Ishikawa (cell line): ENCODE data around the gene ABCC8.

Experiments used
- CEBPB ChIP-seq: IDR thresholded peaks from 2 replicates; pipeline ENCODE4 v1.6.1; 2012
- CREB1 ChIP-seq: IDR thresholded peaks from 2 replicates; pipeline ENCODE4 v1.6.1; 2012; ENCODE audit warnings: low read depth
- EGR1 ChIP-seq: IDR thresholded peaks from 2 replicates; pipeline ENCODE4 v1.6.1; 2012
- EP300 ChIP-seq: IDR thresholded peaks from 2 replicates; pipeline ENCODE4 v1.6.1; 2012; ENCODE audit warnings: borderline replicate concordance
- FOXM1 ChIP-seq: IDR thresholded peaks from 2 replicates; pipeline ENCODE4 v1.6.1; 2012; ENCODE audit warnings: low read depth, borderline replicate concordance
- MAX ChIP-seq: IDR thresholded peaks from 2 replicates; pipeline ENCODE4 v1.6.1; 2012
- NFIC ChIP-seq: IDR thresholded peaks from 2 replicates; pipeline ENCODE4 v1.6.1; 2012
- RAD21 ChIP-seq: IDR thresholded peaks from 2 replicates; pipeline ENCODE4 v1.6.1; 2012; ENCODE audit warnings: low read depth
- TAF1 ChIP-seq: IDR thresholded peaks from 2 replicates; pipeline ENCODE4 v1.6.1; 2012; ENCODE audit warnings: low read depth, mild to moderate bottlenecking
- TCF12 ChIP-seq: IDR thresholded peaks from 2 replicates; pipeline ENCODE4 v1.6.1; 2012; ENCODE audit warnings: low read depth
- TEAD4 ChIP-seq: IDR thresholded peaks from 2 replicates; pipeline ENCODE4 v1.6.1; 2012
- YY1 ChIP-seq: IDR thresholded peaks from 2 replicates; pipeline ENCODE4 v1.6.1; 2012; ENCODE audit warnings: low read depth
- ZBTB7A ChIP-seq: IDR thresholded peaks from 2 replicates; pipeline ENCODE4 v1.6.1; 2012; ENCODE audit warnings: low read depth
- TF ChIP-seq, protein P1 (sequence below): IDR thresholded peaks from 2 replicates; pipeline ENCODE4 v1.6.1; 2012
- TF ChIP-seq, protein P2 (sequence below): IDR thresholded peaks from 2 replicates; pipeline ENCODE4 v1.6.1; 2012; ENCODE audit warnings: low read depth, mild to moderate bottlenecking

ABCC8 gene

DNA sequence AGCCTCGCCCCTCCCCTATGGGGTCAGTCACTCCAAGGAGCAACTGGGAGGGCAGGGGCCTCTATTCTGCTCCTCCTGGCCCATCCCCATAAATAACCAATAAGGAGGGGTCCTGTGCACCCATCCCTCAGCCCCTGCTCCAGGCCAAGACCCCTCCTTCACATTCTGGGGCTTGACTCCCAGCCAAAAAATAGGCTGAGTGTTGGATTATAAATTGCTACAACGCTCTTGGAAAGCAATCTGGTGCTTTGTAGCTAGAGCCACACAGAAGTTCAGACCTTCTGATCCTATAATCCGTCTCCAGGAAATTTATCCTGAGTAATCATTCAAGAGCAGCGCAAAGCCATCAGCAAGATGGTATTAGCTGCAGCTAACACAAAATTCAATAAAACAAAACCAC lies 42.5 kb downstream of the ABCC8 start:
- no peak for TF ChIP-seq MAX
- TF ChIP-seq EP300, result no peak
- TF ChIP-seq, protein P1, sequence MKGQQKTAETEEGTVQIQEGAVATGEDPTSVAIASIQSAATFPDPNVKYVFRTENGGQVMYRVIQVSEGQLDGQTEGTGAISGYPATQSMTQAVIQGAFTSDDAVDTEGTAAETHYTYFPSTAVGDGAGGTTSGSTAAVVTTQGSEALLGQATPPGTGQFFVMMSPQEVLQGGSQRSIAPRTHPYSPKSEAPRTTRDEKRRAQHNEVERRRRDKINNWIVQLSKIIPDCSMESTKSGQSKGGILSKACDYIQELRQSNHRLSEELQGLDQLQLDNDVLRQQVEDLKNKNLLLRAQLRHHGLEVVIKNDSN, result no peak
- no peak for TF ChIP-seq TCF12
- TF ChIP-seq NFIC, result no peak
- TF ChIP-seq EGR1, result no peak
- no peak for TF ChIP-seq TEAD4
- no peak for TF ChIP-seq RAD21
- no peak for TF ChIP-seq CEBPB
- no peak for TF ChIP-seq TAF1
- no peak for TF ChIP-seq ZBTB7A
- TF ChIP-seq FOXM1, result no peak
- no peak for TF ChIP-seq YY1
- no peak for TF ChIP-seq CREB1
- TF ChIP-seq, protein P2, sequence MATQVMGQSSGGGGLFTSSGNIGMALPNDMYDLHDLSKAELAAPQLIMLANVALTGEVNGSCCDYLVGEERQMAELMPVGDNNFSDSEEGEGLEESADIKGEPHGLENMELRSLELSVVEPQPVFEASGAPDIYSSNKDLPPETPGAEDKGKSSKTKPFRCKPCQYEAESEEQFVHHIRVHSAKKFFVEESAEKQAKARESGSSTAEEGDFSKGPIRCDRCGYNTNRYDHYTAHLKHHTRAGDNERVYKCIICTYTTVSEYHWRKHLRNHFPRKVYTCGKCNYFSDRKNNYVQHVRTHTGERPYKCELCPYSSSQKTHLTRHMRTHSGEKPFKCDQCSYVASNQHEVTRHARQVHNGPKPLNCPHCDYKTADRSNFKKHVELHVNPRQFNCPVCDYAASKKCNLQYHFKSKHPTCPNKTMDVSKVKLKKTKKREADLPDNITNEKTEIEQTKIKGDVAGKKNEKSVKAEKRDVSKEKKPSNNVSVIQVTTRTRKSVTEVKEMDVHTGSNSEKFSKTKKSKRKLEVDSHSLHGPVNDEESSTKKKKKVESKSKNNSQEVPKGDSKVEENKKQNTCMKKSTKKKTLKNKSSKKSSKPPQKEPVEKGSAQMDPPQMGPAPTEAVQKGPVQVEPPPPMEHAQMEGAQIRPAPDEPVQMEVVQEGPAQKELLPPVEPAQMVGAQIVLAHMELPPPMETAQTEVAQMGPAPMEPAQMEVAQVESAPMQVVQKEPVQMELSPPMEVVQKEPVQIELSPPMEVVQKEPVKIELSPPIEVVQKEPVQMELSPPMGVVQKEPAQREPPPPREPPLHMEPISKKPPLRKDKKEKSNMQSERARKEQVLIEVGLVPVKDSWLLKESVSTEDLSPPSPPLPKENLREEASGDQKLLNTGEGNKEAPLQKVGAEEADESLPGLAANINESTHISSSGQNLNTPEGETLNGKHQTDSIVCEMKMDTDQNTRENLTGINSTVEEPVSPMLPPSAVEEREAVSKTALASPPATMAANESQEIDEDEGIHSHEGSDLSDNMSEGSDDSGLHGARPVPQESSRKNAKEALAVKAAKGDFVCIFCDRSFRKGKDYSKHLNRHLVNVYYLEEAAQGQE, result no peak

- no peak for TF ChIP-seq YY1
- no peak for TF ChIP-seq CREB1
- TF ChIP-seq, protein P1, result no peak
- no peak for TF ChIP-seq TEAD4
- no peak for TF ChIP-seq NFIC
- no peak for TF ChIP-seq CEBPB
- TF ChIP-seq ZBTB7A, result no peak
- no peak for TF ChIP-seq EGR1
- no peak for TF ChIP-seq TAF1
- no peak for TF ChIP-seq MAX
- TF ChIP-seq, protein P2, result no peak
- TF ChIP-seq EP300, result no peak
- no peak for TF ChIP-seq TCF12
- TF ChIP-seq RAD21, result no peak
Measured at GRCh38 chr11:17432002-17432401, 44.6 kb downstream of the ABCC8 start.

DNA sequence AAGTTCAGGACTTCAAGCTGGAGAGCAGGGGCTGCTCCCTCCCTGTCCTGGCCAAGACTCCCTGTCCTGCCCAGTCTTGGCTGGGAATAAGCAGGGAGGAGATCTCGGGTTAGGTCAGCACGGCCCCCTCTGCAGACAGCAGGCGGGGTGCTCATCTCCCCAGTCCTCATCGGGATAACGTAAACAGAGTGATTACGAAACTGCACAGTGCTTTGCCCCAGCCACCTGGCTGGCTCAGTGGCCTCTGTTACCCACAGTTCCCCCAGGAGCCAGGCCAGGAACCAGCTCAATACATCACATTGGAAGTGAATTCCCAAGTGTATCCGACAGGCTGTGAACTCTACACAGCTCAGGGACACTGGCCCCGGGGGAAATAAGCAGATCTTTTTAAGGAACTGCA lies 45.5 kb downstream of the ABCC8 start:
- no peak for TF ChIP-seq NFIC
- TF ChIP-seq CREB1, result no peak
- TF ChIP-seq EGR1, result no peak
- TF ChIP-seq CEBPB, result no peak
- TF ChIP-seq, protein P1, result no peak

DNA sequence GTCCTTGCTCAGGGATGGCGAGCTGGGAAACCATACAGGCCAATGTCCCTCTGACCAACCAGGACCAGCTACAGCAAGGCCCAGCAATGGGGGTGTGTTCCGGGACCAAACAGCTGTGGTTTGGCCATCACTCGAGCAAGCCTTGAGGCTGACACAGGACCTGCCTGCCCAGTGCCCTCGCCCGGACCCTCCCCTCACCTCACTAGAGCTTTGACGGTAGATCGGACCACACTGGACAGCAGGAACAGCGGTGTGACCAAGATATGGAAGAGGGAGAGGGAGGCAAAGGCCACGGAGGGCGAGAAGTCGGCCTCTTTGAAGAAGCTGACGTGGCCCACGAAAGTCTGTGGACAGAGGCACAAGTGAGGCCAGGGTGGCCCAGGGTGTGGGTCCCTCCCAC lies 46.0 kb downstream of the ABCC8 start:
- TF ChIP-seq FOXM1 (no peak), EP300 (no peak), MAX (no peak), TAF1 (no peak), ZBTB7A (no peak), EGR1 (no peak)
- TF ChIP-seq, protein P2, result no peak

- no peak for TF ChIP-seq TEAD4
- TF ChIP-seq EP300, result no peak
- no peak for TF ChIP-seq TAF1
- no peak for TF ChIP-seq RAD21
- no peak for TF ChIP-seq EGR1
- TF ChIP-seq, protein P1, result no peak
- no peak for TF ChIP-seq MAX
- TF ChIP-seq YY1, result no peak
- no peak for TF ChIP-seq NFIC
- TF ChIP-seq ZBTB7A, result no peak
- TF ChIP-seq, protein P2, result no peak
- no peak for TF ChIP-seq CEBPB
- TF ChIP-seq TCF12, result no peak
- no peak for TF ChIP-seq CREB1
Measured at GRCh38 chr11:17428925-17429324, 47.7 kb downstream of the ABCC8 start.
